Osteoblast (primary cell): ENCODE data around the gene HORMAD2. TPM values are rescaled to one million over a fixed set of nuclear protein-coding genes. Genes with fewer than 3 reads are reported as not detected.

Source experiments
- DNase-seq: peaks from one replicate; pipeline ENCODE4 v3.0.0; 2011; ENCODE audit warnings: low spot score, mixed read lengths; ENCODE audit not compliant: insufficient read length; ENCODE audit errors: missing footprints
- H2AFZ ChIP-seq: 2 replicates; pipeline ENCODE4 v1.6.0; 2011; ENCODE audit warnings: mild to moderate bottlenecking, low read length
- H3K27ac ChIP-seq: 2 replicates; pipeline ENCODE4 v1.5.1; 2011; ENCODE audit warnings: mild to moderate bottlenecking, low read depth, low read length, moderate library complexity
- H3K27me3 ChIP-seq: 2 replicates; pipeline ENCODE4 v1.6.0; 2012; ENCODE audit warnings: mild to moderate bottlenecking, control low read depth, inconsistent platforms, low read length, moderate library complexity; ENCODE audit not compliant: insufficient read depth
- H3K36me3 ChIP-seq: 2 replicates; pipeline ENCODE4 v1.5.1; 2011; ENCODE audit warnings: mild to moderate bottlenecking, low read length, control low read depth, moderate library complexity; ENCODE audit not compliant: insufficient read depth
- H3K4me1 ChIP-seq: 2 replicates; pipeline ENCODE4 v1.5.1; 2011; ENCODE audit warnings: mild to moderate bottlenecking, low read length, control low read depth, moderate library complexity; ENCODE audit not compliant: insufficient read depth
- H3K4me2 ChIP-seq: 2 replicates; pipeline ENCODE4 v1.6.0; 2011; ENCODE audit warnings: mild to moderate bottlenecking, low read length; ENCODE audit not compliant: insufficient read depth
- H3K4me3 ChIP-seq: fragments of 200-600 bp; sonication (generic); 3 replicates; pipeline ENCODE4 v1.5.1; 2012; ENCODE audit warnings: mild to moderate bottlenecking, low read length, inconsistent platforms; ENCODE audit not compliant: insufficient read depth
- H3K79me2 ChIP-seq: 2 replicates; pipeline ENCODE4 v1.6.0; 2012; ENCODE audit warnings: mild to moderate bottlenecking, low read length, control low read depth, inconsistent platforms; ENCODE audit not compliant: insufficient read depth
- H3K9me3 ChIP-seq: 2 replicates; pipeline ENCODE4 v1.5.1; 2011; ENCODE audit warnings: low read depth, low read length, control low read depth
- H4K20me1 ChIP-seq: 2 replicates; pipeline ENCODE4 v1.6.0; 2012; ENCODE audit warnings: mild to moderate bottlenecking, low read length, control low read depth; ENCODE audit not compliant: insufficient read depth
- CTCF ChIP-seq: IDR thresholded peaks from 2 replicates; pipeline ENCODE4 v1.5.1; 2011; ENCODE audit warnings: mild to moderate bottlenecking, low read depth, low read length, moderate library complexity; ENCODE audit errors: extremely low read depth
- total RNA-seq: library from RNA; depleted of rRNA; stranded (reverse); fragments of >200 nt; gene quantifications from 2 replicates; pipeline ENCODE4 v1.2.3, GENCODE V29; 2012

Gene HORMAD2
- total RNA-seq, 1 donor = under 0.01 TPM

GRCh38 chr22:30178181-30179126 is 98.2 kb downstream of the HORMAD2 start:
- no peaks in the 10 kb centered on the region for H3K79me2 ChIP-seq
- no peak overlapping the region for H3K4me3 ChIP-seq
- peak overlapping the region; percentile 9 for H3K27ac ChIP-seq
- no peak for DNase-seq
- H3K4me2 ChIP-seq = no peak overlapping the region
- no peaks in the 10 kb centered on the region for H3K27me3 ChIP-seq
- no peaks in the 10 kb centered on the region for H4K20me1 ChIP-seq
- peaks cover 4% of the 10 kb centered on the region for H3K4me1 ChIP-seq
- no peaks in the 10 kb centered on the region for H3K9me3 ChIP-seq
- H3K36me3 ChIP-seq = no peaks in the 10 kb centered on the region
- no peak for TF ChIP-seq CTCF
- H2AFZ ChIP-seq = no peak overlapping the region

- no peaks in the 10 kb centered on the region for H3K36me3 ChIP-seq
- no peak for DNase-seq
- H3K4me2 ChIP-seq = no peak overlapping the region
- no peak overlapping the region for H3K4me3 ChIP-seq
- H3K79me2 ChIP-seq = no peaks in the 10 kb centered on the region
- H3K4me1 ChIP-seq = peaks cover 11% of the 10 kb centered on the region
- no peaks in the 10 kb centered on the region for H3K9me3 ChIP-seq
- H2AFZ ChIP-seq = no peak overlapping the region
- no peaks in the 10 kb centered on the region for H3K27me3 ChIP-seq
- no peaks in the 10 kb centered on the region for H4K20me1 ChIP-seq
- no peak for TF ChIP-seq CTCF
- no peak overlapping the region for H3K27ac ChIP-seq
These were observed 100.4 kb downstream of the HORMAD2 start for GRCh38 chr22:30180616-30181015.

- Histone ChIP-seq H3K27ac (no peak overlapping the region), H3K36me3 (no peaks in the 10 kb centered on the region), H3K79me2 (no peaks in the 10 kb centered on the region), H3K9me3 (no peaks in the 10 kb centered on the region), H3K4me3 (no peak overlapping the region), H3K4me1 (peaks cover 11% of the 10 kb centered on the region), H2AFZ (no peak overlapping the region), H4K20me1 (no peaks in the 10 kb centered on the region), H3K27me3 (no peaks in the 10 kb centered on the region), H3K4me2 (no peak overlapping the region)
- DNase-seq = no peak
- TF ChIP-seq CTCF = no peak
These were observed 101.4 kb downstream of the HORMAD2 start for GRCh38 chr22:30181459-30182349.
